Measurements from ENCODE around the gene PSD4. TPM values are rescaled to one million over a fixed set of nuclear protein-coding genes. Genes with fewer than 3 reads are reported as not detected.

Gene PSD4
- total RNA-seq (2014; rRNA removed; shearing (Covaris generic)): 1.5 and 2.1 TPM in 2 replicates

GRCh38 chr2:113173542-113174375, at the start of gene PSD4:
TSS of gene PSD4 (plus strand) at chr2:113173971. CDS start at chr2:113182457, 8,486 bp downstream.
- Histone ChIP-seq H3K4me1 (no peaks in the 10 kb centered on the region), H3K27ac (no peak within 1 kb of the TSS), H3K27me3 (peaks cover 10% of the 10 kb centered on the region; the same call in 1 of the 2 replicates), H3K36me3 (no peaks in the 10 kb centered on the region), H3K9me3 (replicated peaks) (no peaks in the 10 kb centered on the region), H3K4me3 (no peak within 1 kb of the TSS)
- no peak for DNase-seq

GRCh38 chr2:113124181-113124961, 49.4 kb upstream of the PSD4 start:
- no peak for DNase-seq
- Histone ChIP-seq H3K36me3 (no peaks in the 10 kb centered on the region), H3K4me3 (no peak overlapping the region), H3K9me3 (replicated peaks) (no peaks in the 10 kb centered on the region), H3K4me1 (no peaks in the 10 kb centered on the region), H3K27me3 (peaks cover 7% of the 10 kb centered on the region; the same call in 1 of the 2 replicates), H3K27ac (no peak overlapping the region)

- no peak overlapping the region for H3K27ac ChIP-seq
- H3K4me3 ChIP-seq: no peak overlapping the region
- no peak for DNase-seq
- H3K4me1 ChIP-seq: no peaks in the 10 kb centered on the region
- H3K27me3 ChIP-seq: peaks cover 7% of the 10 kb centered on the region; the same call in 1 of the 2 replicates
- no peaks in the 10 kb centered on the region for H3K36me3 ChIP-seq
- H3K9me3 ChIP-seq (replicated peaks): no peaks in the 10 kb centered on the region
These were observed 48.6 kb upstream of the PSD4 start for GRCh38 chr2:113124984-113125855.

- Histone ChIP-seq H3K4me3 (no peak within 1 kb of the TSS), H3K36me3 (no peaks in the 10 kb centered on the region), H3K9me3 (replicated peaks) (no peaks in the 10 kb centered on the region), H3K27ac (no peak within 1 kb of the TSS), H3K4me1 (no peaks in the 10 kb centered on the region), H3K27me3 (peaks cover 7% of the 10 kb centered on the region; the same call in 1 of the 2 replicates)
- no peak for DNase-seq
These were observed 46.7 kb upstream of the PSD4 start, which contains the start of gene IL1RN for GRCh38 chr2:113126845-113127645. TSS of gene IL1RN (plus strand) at chr2:113127598. CDS start at chr2:113127625, 27 bp downstream.

- Histone ChIP-seq H3K4me1 (no peaks in the 10 kb centered on the region), H3K27ac (no peak overlapping the region)
These were observed 45.9 kb upstream of the PSD4 start for GRCh38 chr2:113127646-113128570.

GRCh38 chr2:113129519-113130078, 44.2 kb upstream of the PSD4 start:
- no peak for DNase-seq
- Histone ChIP-seq H3K4me3 (no peak overlapping the region), H3K27ac (no peak overlapping the region), H3K36me3 (no peaks in the 10 kb centered on the region), H3K4me1 (no peaks in the 10 kb centered on the region), H3K9me3 (replicated peaks) (no peaks in the 10 kb centered on the region), H3K27me3 (peaks cover 10% of the 10 kb centered on the region)

More at GRCh38 chr2:113127646-113128570, 45.9 kb upstream of the PSD4 start:
- peaks cover 10% of the 10 kb centered on the region for H3K27me3 ChIP-seq
- no peaks in the 10 kb centered on the region for H3K9me3 ChIP-seq (replicated peaks)
- H3K36me3 ChIP-seq: no peaks in the 10 kb centered on the region
- no peak for DNase-seq
- H3K4me3 ChIP-seq: no peak overlapping the region

GRCh38 chr2:113131352-113132185, 42.2 kb upstream of the PSD4 start:
- Histone ChIP-seq H3K9me3 (replicated peaks) (no peaks in the 10 kb centered on the region), H3K27ac (no peak overlapping the region), H3K4me3 (no peak overlapping the region), H3K27me3 (peaks cover 10% of the 10 kb centered on the region), H3K4me1 (no peaks in the 10 kb centered on the region), H3K36me3 (no peaks in the 10 kb centered on the region)
- DNase-seq: no peak

- H3K36me3 ChIP-seq: no peaks in the 10 kb centered on the region
- H3K4me3 ChIP-seq: no peak overlapping the region
- H3K9me3 ChIP-seq (replicated peaks): no peaks in the 10 kb centered on the region
- H3K4me1 ChIP-seq: no peaks in the 10 kb centered on the region
- no peak overlapping the region for H3K27ac ChIP-seq
- no peak for DNase-seq
- H3K27me3 ChIP-seq: peaks cover 10% of the 10 kb centered on the region
These were observed 41.3 kb upstream of the PSD4 start for GRCh38 chr2:113132414-113133021.

- Histone ChIP-seq H3K9me3 (replicated peaks) (no peaks in the 10 kb centered on the region), H3K4me3 (no peak overlapping the region), H3K27ac (no peak overlapping the region), H3K36me3 (no peaks in the 10 kb centered on the region), H3K27me3 (peaks cover 3% of the 10 kb centered on the region; the same call in 1 of the 2 replicates), H3K4me1 (no peaks in the 10 kb centered on the region)
- no peak for DNase-seq
These were observed 39.8 kb upstream of the PSD4 start for GRCh38 chr2:113133704-113134598.

- DNase-seq: no peak
- H3K27ac ChIP-seq: no peak overlapping the region
- no peaks in the 10 kb centered on the region for H3K9me3 ChIP-seq (replicated peaks)
- H3K27me3 ChIP-seq: peaks cover 3% of the 10 kb centered on the region; the same call in 1 of the 2 replicates
- H3K4me3 ChIP-seq: no peak overlapping the region
- H3K36me3 ChIP-seq: no peaks in the 10 kb centered on the region
- no peaks in the 10 kb centered on the region for H3K4me1 ChIP-seq
These were observed 39.1 kb upstream of the PSD4 start for GRCh38 chr2:113134717-113135116.

- Histone ChIP-seq H3K4me3 (no peak overlapping the region), H3K27me3 (peaks cover 3% of the 10 kb centered on the region; the same call in 1 of the 2 replicates), H3K9me3 (replicated peaks) (no peaks in the 10 kb centered on the region), H3K27ac (no peak overlapping the region), H3K4me1 (no peaks in the 10 kb centered on the region), H3K36me3 (no peaks in the 10 kb centered on the region)
- no peak for DNase-seq
These were observed 38.5 kb upstream of the PSD4 start for GRCh38 chr2:113135317-113135716.

All from SJCRH30 (cell line).